HG02870 (cell line): Measurements from ENCODE around the gene ANAPC4.

Experiments
- ATAC-seq: cut with Tn5 transposase; IDR thresholded peaks from one replicate; pipeline ENCODE4 v1.9.1; 2021; ENCODE audit warnings: mild to moderate bottlenecking, moderate library complexity; ENCODE audit not compliant: unreplicated experiment

ANAPC4 gene

DNA sequence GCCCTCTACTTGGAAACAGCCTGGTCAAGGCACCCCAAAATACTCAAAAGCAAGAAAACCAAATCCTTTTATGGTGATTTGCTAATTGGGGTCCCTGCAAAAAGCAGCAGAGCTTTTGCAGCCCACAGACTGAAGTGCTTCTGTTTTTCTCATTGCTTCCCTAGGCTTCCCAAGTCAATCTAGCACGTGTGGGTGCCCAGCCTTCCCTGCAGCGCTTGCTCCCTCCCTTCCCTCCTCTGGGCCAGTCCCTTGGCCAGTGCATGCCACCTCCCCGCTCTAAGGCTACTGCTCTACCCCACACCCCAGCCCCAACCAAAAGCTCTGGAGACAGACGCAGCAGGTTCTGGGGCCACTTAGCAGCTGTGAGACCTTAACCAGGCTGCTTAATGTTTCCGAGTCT lies 53.6 kb downstream of the ANAPC4 start:
- no peak for ATAC-seq

DNA sequence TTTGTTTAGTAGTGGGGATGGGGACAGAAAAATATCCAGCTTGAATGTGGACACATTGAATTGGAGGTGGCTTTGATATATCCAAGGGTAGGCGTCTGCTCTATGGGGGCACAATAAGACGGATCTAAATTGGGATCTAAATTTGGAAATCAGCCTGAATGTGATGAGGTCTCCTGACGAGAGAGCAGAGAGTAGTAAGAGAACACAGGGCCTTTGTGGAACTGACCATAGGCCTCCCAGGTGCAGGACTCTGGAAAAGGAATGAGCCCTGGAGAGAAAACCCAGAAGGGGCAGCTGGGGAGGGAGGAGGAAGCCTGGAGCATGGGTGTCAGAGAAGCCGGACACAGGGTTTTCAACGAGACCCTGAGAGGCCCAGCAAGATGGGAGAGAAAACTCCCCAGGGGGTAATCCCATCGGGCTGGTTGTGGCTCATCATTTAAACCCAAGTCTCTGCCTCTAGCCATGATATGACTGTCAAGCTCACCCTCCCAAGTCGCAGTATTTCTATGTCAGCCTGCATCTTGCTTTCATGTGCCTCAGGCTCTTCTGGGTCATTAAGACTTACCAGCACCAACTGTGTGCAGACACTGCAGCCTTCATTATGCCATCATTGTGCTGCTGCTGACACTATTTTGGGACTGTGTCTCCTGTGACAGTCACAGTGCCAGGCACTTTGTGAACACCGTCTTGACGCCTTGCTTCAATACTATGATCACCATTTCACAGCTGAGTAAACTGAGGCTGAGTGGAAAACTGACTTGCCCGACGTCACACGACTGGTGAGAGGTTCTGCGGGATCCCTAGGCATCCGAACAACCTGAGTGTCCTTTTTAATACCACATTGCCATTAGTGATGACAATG lies 57.1 kb downstream of the ANAPC4 start:
- ATAC-seq: no peak

DNA sequence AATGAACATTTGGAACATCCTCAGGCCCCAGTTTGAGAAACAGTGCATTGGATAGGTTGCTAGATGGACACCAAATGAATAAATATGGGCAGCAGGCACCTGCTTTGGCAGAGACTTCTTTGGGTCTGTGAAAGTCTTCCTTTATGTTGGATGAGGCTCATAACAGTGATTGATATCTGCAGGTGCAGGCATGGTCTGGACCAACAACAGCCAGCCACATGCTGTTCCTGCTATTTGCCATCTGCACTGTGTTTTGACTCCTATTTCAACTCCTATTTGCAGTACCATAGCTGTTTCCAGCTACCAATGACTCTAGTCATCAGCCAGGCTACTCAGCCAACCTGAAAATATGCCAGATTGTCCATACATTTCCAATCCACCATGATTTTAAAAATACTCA lies 60.9 kb downstream of the ANAPC4 start:
- no peak for ATAC-seq

DNA sequence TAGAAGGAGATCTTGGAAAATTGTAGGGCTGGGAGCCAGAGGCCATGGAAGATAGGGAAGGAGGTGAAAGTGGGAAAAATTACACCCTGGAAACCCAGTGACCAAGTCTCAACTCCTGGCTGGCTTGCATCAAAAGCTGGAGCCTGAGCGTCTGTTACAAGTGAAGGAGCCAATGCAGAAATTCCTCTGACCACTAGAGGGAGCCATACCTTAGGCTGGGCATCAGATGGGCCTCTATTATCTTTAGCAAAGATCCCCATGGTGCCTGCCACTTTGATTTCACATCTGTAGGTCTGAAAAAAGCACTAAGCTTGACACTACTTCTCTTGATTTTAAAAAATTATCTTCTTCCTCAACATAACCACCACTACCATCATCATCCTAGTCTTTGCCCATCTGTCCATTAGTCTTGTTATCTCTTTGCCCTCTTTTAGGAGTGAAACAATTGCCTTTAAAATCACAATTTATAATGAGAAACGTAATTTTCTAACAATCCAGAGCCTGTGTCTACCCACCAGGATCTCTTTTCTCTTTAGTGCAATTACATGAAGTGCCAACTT lies 62.9 kb downstream of the ANAPC4 start:
- peak; percentile 96 for ATAC-seq

DNA sequence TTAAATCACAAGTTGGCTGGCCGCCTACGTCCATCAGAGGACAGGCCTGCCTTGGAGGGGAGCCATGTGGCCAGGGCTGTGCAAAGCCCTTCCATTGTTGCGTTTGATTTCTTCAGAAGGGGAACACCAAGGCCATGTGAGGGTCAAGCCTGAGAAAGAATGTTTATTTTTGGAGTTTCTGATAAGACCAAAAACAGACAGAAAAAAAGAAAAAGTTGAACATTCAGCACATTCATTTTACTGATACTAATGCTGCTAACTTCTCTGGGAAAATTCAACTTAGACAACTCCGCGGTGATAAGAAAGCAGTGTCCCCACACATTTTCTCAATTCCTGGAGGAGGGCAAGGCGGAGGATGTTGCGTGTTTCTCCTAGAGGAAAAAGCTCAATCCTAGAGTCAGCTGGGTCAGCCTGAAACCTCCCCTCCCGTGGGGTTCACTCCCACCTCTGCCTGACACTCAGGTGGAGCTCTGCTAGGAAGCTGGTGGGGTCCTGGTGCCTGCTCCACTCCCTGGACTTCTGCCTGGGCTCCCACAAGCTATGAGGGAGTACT lies 63.5 kb downstream of the ANAPC4 start:
- ATAC-seq: no peak

DNA sequence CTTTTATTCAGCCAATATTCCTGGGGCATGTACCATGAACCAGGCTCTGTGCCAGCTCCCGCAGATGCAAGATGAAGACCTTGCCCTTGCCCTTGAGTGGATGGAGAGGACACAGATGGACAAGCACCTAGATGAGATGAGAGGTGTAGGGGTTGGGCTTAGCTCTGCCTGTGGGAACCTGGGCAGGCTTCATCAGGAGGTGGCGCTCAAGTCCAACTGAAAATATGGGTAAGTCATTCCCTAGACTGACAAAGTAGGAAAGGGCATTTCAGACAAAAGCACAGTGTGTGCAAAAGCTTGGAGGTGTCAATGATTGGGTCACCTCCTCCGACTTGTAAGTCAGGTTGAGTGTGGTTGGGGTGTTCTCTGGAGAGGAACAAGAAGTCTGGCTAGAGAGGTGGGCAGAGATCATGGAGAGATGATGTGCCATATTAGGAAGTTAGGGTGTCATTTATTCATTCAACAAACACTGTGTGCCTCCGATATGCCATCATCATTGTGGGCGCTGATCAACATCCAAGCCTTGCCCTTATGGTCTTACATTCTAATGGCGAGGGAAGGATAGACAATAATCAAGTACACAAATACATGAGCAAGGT lies 64.6 kb downstream of the ANAPC4 start:
- no peak for ATAC-seq

DNA sequence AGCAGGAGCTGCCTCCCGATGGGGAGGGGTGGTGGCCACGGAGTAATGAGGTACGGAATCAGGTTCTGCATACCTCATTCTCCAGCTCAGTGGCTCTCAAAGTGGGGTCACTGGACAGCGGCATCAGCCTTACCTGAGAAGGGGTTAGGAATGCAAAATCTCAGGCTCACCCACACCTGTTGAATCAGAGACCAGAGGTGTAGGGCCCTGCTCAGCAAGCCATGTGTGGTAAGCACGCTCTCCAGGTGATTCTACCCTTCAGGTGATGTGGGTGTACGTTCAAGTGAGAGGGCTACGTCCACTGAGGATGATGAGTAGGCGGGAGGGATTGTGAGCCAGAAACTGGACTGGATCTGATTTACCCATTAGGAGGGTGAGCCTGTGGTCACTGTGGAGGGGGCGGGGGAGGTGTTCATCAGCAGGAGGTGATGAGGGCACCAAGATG lies 65.8 kb downstream of the ANAPC4 start:
- no peak for ATAC-seq

DNA sequence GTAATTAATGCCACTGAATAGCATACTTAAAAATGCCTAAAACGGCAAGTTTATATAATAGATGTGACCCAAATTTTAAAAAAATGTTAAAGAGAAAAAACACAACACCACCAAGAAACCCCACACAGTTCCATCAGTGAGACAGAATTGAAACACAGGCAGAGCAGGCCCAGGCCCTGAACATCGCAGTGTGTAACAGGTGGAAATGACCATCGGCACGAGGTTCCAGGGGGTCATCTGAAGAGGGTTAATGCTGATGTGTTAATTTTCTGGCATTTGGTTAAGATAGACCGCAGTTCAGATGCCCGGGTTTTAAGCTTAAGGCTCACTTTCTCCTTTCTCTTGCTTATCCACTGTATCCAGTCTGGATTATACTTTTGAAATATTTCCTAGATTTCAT lies 66.8 kb downstream of the ANAPC4 start:
- ATAC-seq: no peak

DNA sequence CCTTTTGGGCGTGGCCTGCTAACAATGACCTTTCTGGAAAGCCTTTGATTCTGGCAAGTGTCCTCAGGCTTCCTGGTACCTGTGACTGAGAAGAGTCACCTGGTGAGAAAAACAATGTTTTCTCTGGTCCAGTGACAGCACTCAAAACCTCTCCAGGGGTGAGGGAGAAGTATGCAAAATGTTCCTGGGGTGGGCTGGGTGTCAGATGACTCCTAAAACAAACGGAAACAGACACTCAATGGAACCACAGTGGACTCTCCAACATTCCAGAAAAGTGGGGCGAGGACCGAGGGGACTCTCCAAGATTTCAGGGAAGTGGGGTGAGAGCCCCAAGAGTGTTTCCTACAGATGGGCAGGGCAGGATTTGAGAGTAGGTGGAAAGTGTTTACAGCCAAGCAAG lies 69.5 kb downstream of the ANAPC4 start:
- no peak for ATAC-seq

DNA sequence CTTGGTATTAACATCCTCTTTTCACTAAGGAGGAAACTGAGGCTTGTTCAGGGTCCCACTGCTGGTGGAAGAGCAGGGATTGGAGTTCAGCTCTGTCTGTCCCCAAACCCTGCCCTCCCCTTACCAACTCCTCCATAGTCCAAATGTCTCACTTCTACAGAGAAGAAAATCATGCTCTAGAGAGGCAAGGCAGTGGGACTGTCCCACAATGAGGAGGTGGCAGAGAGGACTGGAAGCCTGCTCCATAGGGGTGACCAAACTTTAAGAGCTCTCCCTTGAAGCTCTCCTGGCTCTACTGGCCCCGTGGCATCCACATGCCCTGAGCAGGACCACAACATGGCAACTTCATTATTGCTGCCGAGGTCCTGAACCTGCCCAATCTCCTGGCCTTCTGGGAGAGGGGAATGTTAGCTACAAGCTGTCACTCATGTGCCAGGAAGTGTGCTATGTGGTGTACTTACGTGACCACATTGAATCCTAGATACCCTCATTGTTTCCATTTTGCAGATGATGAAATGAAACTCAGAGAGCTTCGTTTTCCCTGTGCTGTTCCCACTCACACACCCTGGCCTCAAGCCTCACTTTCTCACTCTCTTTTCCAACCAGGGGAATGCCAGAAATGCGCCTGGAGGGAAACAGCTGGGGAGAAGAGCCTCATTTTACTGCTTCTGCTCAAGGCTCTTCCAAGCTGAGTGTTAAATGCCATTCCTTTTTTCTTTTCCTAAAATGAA lies 71.5 kb downstream of the ANAPC4 start:
- ATAC-seq: no peak

DNA sequence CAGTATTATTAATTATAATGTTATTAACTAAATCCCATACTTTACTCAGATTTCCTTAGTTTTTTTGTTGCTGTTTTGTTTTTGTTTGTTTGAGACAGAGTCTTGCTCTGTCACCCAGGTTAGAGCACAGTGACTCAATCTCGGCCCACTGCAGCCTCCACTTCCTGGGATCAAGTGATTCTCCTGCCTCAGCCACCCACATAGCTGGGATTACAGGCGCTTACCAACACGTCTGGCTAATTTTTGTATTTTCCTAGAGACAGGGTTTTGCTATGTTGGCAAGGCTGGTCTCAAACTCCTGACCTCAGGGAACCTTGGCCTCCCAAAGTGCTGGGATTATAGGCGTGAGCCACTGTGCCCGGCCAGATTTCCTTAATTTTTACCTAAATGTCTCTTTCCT lies 72.2 kb downstream of the ANAPC4 start:
- no peak for ATAC-seq

DNA sequence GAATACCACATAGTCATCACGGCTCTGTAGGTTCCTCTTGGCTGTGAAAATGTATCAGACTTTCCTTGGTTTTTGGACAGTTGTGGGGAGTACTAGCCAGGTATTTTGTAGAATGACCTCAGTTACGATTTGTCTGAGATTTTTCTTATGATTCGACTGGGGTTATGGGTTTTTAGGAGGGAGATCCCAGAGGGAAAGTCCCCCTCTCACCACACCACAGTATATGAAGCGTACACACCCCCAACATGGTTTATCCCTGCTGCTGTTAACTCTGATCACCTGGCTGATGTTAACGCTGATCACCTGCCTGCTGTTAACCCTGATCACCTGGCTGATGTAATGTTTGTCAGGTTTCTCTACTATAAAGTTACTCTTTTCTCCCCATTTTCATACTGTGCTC lies 72.6 kb downstream of the ANAPC4 start:
- peak; percentile 63 for ATAC-seq

DNA sequence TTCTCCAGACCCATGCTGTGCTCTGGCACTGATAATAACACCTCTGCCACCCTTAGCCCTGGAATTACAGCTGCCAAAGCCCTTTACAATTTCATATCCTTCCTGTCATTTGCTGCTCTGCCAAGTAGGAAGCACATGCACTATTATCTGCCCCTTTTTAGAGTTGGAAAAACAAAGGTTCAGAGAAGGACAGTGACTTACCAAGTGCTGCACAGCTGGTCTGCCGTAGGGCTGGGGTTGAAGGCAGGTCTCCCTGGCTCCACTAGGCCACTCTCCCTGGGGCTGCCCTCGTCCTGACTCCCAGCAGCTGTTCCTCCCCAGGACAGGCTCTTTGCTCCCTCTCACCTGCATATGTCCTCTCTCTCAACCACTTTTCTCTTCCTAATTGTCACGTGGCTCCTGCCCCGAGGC lies 73.4 kb downstream of the ANAPC4 start:
- no peak for ATAC-seq

DNA sequence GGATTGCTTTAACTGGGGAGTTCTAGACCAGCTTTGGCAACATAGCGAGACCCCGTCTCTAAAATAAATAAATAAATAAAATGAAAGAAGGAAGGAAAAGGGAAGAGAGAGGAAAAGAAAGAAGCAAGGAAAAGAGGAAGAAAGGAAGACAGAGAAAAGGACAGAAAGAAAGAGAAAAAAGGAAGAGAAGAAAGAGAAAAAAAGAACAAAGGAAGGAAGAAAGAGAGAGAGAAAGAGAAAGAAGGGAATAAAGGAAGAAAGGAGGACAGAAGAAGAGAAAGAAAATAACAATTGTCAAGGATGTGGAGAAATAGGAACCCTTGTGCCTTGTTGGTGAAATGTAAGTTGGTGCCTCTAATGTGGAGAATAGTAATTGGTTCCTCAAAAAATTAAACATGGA lies 74.6 kb downstream of the ANAPC4 start:
- no peak for ATAC-seq

DNA sequence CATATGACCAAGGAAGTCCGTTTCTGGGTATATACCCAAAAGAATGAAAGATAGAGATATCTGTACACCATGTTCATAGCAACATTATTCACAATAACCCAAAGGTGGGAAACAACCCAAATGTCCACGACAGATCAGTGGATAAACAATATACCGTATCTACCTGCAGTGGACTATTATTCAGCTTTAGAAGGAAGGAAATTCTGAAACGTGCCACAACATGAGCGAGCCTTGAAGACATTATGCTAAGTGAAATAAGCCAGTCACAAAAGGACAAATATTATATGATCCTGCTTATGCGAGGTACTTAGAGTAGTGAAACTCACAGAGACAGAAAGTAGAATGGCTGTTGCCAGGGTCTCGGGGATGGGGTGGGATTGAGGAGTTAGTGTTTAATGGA lies 75.0 kb downstream of the ANAPC4 start:
- ATAC-seq: no peak

DNA sequence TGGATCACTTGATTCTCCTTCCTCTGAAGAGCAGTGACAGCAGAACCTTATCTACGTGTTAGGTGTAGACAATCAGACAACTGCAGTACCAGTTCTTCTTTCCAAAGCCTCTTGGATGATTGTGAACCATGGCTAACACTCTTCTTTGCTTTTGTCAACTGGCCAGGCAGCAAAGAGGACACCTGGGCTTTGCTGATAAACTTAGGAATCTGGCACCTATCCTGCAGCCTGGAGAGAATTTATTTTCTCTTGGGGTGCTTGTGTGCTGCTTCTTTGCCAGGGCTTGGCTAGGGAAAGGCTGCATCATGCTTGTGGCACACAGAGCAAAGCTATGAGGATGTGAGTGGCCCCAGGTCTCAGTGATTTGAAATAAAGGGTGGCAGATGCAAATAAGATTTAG lies 77.4 kb downstream of the ANAPC4 start:
- no peak for ATAC-seq

DNA sequence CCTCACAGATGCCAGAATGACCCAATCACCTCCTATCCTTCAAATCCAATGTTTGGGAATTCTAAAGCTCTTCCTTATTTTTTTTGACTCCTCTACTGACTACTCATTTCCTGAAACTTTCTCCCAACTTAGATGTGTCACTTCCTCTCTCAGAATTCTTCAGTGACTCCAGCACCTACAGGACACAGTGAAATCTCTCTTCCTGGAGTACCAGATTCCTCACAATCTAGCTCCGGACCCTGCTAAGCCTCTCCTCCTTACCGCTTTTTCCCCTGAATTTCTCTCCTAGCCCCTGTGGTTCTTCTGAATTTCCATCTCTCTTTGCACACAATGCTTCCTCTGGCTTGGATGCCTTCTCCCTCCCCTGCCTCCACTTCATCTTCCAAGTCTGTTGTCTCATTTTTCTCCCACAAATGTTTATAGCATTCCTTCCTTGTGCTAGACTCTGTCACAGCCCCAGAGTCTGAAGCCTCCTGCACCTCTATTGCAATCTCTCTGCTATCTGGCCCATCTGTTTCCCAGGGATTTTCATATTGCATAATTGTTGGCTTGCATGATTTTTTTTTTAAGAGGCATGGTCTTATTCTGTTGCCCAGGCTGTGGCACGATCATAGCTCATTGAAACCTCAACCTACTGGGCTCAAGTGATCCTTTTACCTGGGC lies 80.1 kb downstream of the ANAPC4 start:
- no peak for ATAC-seq

DNA sequence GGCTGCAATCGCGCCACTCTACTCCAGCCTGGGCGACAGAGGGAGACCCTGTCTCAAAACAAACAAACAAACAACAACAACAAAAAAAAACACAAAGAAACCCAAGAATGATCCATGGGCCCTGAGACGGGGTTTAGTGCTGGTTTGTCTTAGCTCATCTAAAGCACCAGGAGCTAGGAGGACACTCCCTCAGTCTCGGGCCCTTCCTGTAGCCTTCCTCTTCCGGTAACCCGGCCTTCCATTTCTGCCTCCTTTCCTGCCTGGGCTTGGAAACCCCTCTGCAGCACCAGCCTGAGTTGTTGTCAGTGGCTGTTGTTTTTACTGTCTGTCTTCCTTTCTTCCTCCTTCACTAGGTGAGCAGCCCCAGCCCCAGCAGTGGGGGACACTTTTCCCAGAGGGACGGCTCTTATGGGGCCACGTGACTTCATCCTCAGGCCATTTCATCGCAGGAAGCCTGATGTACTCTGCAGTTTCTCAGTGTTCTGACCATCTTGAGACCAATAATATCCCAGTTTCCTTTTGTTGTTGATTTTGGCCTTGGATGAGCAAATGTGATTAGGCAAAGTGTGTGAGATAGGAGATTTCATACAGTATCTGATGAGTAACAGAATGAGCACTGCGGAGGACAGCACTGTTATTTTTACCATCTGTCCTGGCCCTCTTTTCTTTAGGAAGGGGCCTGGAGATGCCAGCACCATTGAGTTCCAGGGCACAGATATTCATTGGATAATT lies 90.1 kb downstream of the ANAPC4 start:
- no peak for ATAC-seq

DNA sequence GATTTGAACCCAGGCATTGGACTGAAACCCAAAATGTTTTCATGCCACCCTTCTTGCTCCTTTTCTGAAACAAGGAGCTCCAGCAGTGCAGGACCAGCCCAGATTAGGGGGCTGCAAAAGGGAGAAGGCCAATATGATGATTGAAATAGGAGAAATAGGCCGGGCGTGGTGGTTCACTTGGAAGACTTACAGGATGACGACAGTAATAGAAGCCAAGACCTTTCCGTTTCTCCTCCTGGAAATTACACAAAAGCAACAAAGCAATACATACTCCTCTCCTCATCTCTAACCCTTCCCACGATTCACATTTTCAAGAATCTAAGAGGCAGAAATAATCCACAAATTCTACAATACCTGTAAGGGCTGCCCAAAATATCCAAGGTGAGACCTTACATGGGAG lies 90.8 kb downstream of the ANAPC4 start:
- no peak for ATAC-seq
